Measurements from ENCODE around the gene ACAT1. TPM values are rescaled to one million over a fixed set of nuclear protein-coding genes. Genes with fewer than 3 reads are reported as not detected.
A peak's percentile ranks its signal among the peaks of the same experiment; 100 is the strongest.

Gene ACAT1
- total RNA-seq (2022) (131 and 134 TPM in 2 replicates), Bru-seq, nascent RNA (percentile 76 among the genes with signal in this experiment), BruChase-seq, experiment 1, labeled RNA remaining after a 2-hour chase (percentile 74 among the genes with signal in this experiment), BruChase-seq, experiment 2, labeled RNA remaining after a 6-hour chase (percentile 83 among the genes with signal in this experiment)
- long read RNA-seq, transcript ACAT1-201 (12 exons, 1,761 nt) = major isoform, 527 of 568 reads
- long read RNA-seq, partial matches to known transcripts = 14 of 568 reads
- long read RNA-seq, other reads (novel, unspliced or antisense) = 27 of 568 reads

DNA sequence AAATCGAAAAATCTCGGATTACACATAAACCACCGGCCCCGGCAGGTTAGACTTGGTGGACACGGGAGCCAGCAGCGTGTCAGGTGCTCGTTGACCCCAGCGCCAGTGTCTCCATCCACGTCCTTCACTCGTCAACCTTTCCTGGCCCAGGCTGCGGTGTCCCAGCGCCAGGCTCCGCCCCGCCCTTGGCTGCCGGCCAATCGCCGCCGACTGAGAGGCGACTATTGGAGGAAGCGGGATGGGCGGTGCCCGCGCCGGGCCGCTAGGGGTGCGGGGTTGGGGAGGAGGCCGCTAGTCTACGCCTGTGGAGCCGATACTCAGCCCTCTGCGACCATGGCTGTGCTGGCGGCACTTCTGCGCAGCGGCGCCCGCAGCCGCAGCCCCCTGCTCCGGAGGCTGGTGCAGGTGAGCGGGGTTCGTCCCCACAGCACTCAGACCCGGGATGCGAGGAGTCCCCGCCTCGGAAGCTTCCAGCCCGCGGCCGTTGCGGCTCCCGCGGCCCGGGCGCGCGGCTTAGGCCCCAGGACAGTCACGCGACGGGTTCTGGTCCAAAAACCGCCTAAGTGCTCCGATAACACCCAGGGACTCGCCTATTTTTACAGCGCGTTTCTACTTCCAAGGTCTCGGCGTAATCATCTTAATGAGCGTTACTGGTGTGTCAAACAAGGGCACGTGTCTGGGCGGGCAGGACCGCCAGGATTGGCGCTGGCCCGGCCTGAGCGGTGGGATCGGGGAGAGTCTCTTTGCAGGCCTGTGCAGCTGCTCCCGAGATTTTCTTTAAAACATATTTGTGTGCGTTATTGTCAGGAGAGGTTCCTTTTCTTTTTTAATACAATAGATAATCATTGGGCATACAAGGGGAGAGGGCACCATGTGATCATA, at the start of gene ACAT1:
ACAT1 (plus strand) TSS at position 294 of the 882 bp plus-strand sequence; CDS start at position 334, 40 bp downstream.
- Histone ChIP-seq H3K4me3 (ENCODE audit: low read depth, low read length) (peak within 1 kb of the TSS; percentile 88), H3K4me1 (peaks cover 13% of the 10 kb centered on the region), H3K36me3 (ENCODE audit: control insufficient read depth, insufficient read depth, low read length) (no peaks in the 10 kb centered on the region), H3K9me3 (no peaks in the 10 kb centered on the region), H3K27me3 (replicated peaks; ENCODE audit: control insufficient read depth, insufficient read depth, low read length) (no peaks in the 10 kb centered on the region)
- peaks cover 11% of the 10 kb centered on the region for H3K36me3 Mint-ChIP-seq (ENCODE audit: insufficient read depth, unreplicated experiment)
- TF ChIP-seq, protein P1, sequence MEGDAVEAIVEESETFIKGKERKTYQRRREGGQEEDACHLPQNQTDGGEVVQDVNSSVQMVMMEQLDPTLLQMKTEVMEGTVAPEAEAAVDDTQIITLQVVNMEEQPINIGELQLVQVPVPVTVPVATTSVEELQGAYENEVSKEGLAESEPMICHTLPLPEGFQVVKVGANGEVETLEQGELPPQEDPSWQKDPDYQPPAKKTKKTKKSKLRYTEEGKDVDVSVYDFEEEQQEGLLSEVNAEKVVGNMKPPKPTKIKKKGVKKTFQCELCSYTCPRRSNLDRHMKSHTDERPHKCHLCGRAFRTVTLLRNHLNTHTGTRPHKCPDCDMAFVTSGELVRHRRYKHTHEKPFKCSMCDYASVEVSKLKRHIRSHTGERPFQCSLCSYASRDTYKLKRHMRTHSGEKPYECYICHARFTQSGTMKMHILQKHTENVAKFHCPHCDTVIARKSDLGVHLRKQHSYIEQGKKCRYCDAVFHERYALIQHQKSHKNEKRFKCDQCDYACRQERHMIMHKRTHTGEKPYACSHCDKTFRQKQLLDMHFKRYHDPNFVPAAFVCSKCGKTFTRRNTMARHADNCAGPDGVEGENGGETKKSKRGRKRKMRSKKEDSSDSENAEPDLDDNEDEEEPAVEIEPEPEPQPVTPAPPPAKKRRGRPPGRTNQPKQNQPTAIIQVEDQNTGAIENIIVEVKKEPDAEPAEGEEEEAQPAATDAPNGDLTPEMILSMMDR (IDR thresholded peaks at IDR 0.05; ENCODE audit: insufficient read depth in 1 of 2, low read depth in 1 of 2, low read length in 1 of 2, severe bottlenecking in 1 of 2, unreplicated experiment in 1 of 2) = peak; percentile 54 to 67
- no peaks in the 10 kb centered on the region for H3K27me3 Mint-ChIP-seq (ENCODE audit: insufficient read depth, unreplicated experiment)
- H3K9me3 Mint-ChIP-seq (ENCODE audit: unreplicated experiment) = no peaks in the 10 kb centered on the region
- peak within 1 kb of the TSS; percentile 66 for H3K27ac Mint-ChIP-seq (ENCODE audit: unreplicated experiment)
- H3K4me1 Mint-ChIP-seq (ENCODE audit: low read depth, unreplicated experiment) = peaks cover 27% of the 10 kb centered on the region
- no TSS peak for BruUV-seq (replicated peaks)
- DNase-seq = peak; percentile 98 to 100
- intact Hi-C loops (cut with micrococcal nuclease; ENCODE audit: unreplicated experiment) = loop anchor here (1.0 to 10.0 kb wide), 4 partner anchors 101 to 527 kb away; partner anchors contain the start of genes C11orf65, CUL5 and NPAT
- peak within 1 kb of the TSS; percentile 81 for H3K4me3 Mint-ChIP-seq (ENCODE audit: unreplicated experiment)
- ChIA-PET POLR2A (interaction anchor here (0.6 kb wide), 3 partner anchors 25 to 473 kb away, joined by 5 to 11 read pairs (median 7); no protein-coding TSS in a partner anchor), CTCF (interaction anchor here (0.6 to 0.7 kb wide), 2 partner anchors 106 to 189 kb away, joined by 3 read pairs; no protein-coding TSS in a partner anchor)

DNA sequence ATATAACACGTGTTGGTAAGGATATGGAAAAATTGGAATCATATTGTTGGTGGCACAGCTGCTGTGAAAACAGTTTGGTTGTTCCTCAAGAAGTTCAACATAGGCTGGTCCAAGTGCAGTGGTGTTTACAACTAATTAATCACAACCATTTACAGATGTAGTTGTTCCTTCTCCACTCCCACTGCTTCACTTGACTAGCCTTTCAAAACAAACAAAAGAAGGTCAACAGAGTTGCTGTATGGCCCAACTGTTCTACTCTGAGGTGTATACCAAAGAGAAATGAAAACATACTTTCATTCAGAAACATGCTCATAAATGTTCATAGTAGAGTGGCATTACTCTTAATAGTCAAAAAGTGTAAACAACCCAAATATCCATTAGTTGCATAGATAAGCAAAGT, 36.6 kb upstream of the ACAT1 start:
- no peaks in the 10 kb centered on the region for H3K9me3 ChIP-seq
- H3K4me3 ChIP-seq (ENCODE audit: low read depth, low read length) = no peak overlapping the region
- no peaks in the 10 kb centered on the region for H3K9me3 Mint-ChIP-seq (ENCODE audit: unreplicated experiment)
- peaks cover 4% of the 10 kb centered on the region for H3K36me3 ChIP-seq (ENCODE audit: control insufficient read depth, insufficient read depth, low read length)
- H3K27me3 Mint-ChIP-seq (ENCODE audit: insufficient read depth, unreplicated experiment) = no peaks in the 10 kb centered on the region
- H3K4me1 ChIP-seq = no peaks in the 10 kb centered on the region
- peaks cover 50% of the 10 kb centered on the region for H3K36me3 Mint-ChIP-seq (ENCODE audit: insufficient read depth, unreplicated experiment)
- H3K27me3 ChIP-seq (replicated peaks; ENCODE audit: control insufficient read depth, insufficient read depth, low read length) = no peaks in the 10 kb centered on the region
- BruUV-seq (replicated peaks) = no TSS peak
- no peak overlapping the region for H3K27ac Mint-ChIP-seq (ENCODE audit: unreplicated experiment)
- no peak for DNase-seq
- H3K4me3 Mint-ChIP-seq (ENCODE audit: unreplicated experiment) = no peak overlapping the region
- intact Hi-C loops (cut with micrococcal nuclease; ENCODE audit: unreplicated experiment) = no loop called here
- H3K4me1 Mint-ChIP-seq (ENCODE audit: low read depth, unreplicated experiment) = no peaks in the 10 kb centered on the region
- TF ChIP-seq, protein P1 (IDR thresholded peaks at IDR 0.05; ENCODE audit: insufficient read depth in 1 of 2, low read depth in 1 of 2, low read length in 1 of 2, severe bottlenecking in 1 of 2, unreplicated experiment in 1 of 2) = no peak
- POLR2A ChIA-PET = no interaction called here
- CTCF ChIA-PET = no interaction called here

DNA sequence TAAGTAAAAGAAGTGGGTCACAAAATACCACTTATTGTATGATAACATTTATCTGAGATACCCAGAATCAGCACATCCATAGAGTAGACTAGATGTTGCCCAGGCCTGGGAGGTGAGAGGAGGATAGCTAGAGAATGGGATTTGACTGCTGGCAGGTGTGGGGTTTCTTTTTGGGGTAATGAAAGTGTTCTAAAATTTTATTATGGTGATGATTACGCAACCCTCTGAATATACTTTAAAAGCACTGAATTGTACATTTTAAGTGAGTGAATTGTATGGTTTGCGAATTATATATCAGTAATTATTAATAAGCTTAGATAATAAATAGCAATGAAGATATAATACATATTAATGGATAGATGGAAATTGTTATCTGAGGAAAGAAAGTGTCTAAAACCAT, 35.7 kb upstream of the ACAT1 start:
- ChIA-PET POLR2A (no interaction called here), CTCF (no interaction called here)
- no TSS peak for BruUV-seq (replicated peaks)
- H3K36me3 Mint-ChIP-seq (ENCODE audit: insufficient read depth, unreplicated experiment) = peaks cover 42% of the 10 kb centered on the region
- TF ChIP-seq, protein P1 (IDR thresholded peaks at IDR 0.05; ENCODE audit: insufficient read depth in 1 of 2, low read depth in 1 of 2, low read length in 1 of 2, severe bottlenecking in 1 of 2, unreplicated experiment in 1 of 2) = no peak
- no peaks in the 10 kb centered on the region for H3K27me3 Mint-ChIP-seq (ENCODE audit: insufficient read depth, unreplicated experiment)
- H3K4me3 Mint-ChIP-seq (ENCODE audit: unreplicated experiment) = no peak overlapping the region
- no peaks in the 10 kb centered on the region for H3K9me3 Mint-ChIP-seq (ENCODE audit: unreplicated experiment)
- no peaks in the 10 kb centered on the region for H3K4me1 Mint-ChIP-seq (ENCODE audit: low read depth, unreplicated experiment)
- no peak overlapping the region for H3K4me3 ChIP-seq (ENCODE audit: low read depth, low read length)
- peaks cover 4% of the 10 kb centered on the region for H3K36me3 ChIP-seq (ENCODE audit: control insufficient read depth, insufficient read depth, low read length)
- no peak for DNase-seq
- H3K27me3 ChIP-seq (replicated peaks; ENCODE audit: control insufficient read depth, insufficient read depth, low read length) = no peaks in the 10 kb centered on the region
- no peak overlapping the region for H3K27ac Mint-ChIP-seq (ENCODE audit: unreplicated experiment)
- intact Hi-C loops (cut with micrococcal nuclease; ENCODE audit: unreplicated experiment) = no loop called here
- H3K9me3 ChIP-seq = no peaks in the 10 kb centered on the region
- no peaks in the 10 kb centered on the region for H3K4me1 ChIP-seq

All from Caco-2 (cell line).